GM15510 (cell line): ENCODE results near the gene LZTS2.

Experiments
- POLR2A ChIP-seq: IDR thresholded peaks from 3 replicates; pipeline ENCODE4 v1.6.1; 2011; ENCODE audit warnings: borderline replicate concordance; ENCODE audit not compliant: insufficient read length; ENCODE audit errors: extremely low read depth

Gene LZTS2

GRCh38 chr10:100972115-100972903 is 27.3 kb upstream of the LZTS2 start:
- TF ChIP-seq POLR2A, result no peak

- TF ChIP-seq POLR2A, result no peak
These were observed 26.6 kb upstream of the LZTS2 start for GRCh38 chr10:100972904-100973535.

GRCh38 chr10:100976906-100977305 is 22.7 kb upstream of the LZTS2 start:
- no peak for TF ChIP-seq POLR2A

- TF ChIP-seq POLR2A, result no peak
These were observed 22.2 kb upstream of the LZTS2 start for GRCh38 chr10:100977436-100977835.

- no peak for TF ChIP-seq POLR2A
These were observed 21.3 kb upstream of the LZTS2 start for GRCh38 chr10:100978121-100978900.

- no peak for TF ChIP-seq POLR2A
These were observed 20.8 kb upstream of the LZTS2 start for GRCh38 chr10:100978901-100979195.

- no peak for TF ChIP-seq POLR2A
These were observed 19.8 kb upstream of the LZTS2 start for GRCh38 chr10:100979791-100980272.

- no peak for TF ChIP-seq POLR2A
These were observed 19.3 kb upstream of the LZTS2 start for GRCh38 chr10:100980311-100980710.

- TF ChIP-seq POLR2A, result no peak
These were observed 18.9 kb upstream of the LZTS2 start for GRCh38 chr10:100980711-100981110.

GRCh38 chr10:100981178-100981772 is 18.3 kb upstream of the LZTS2 start:
- no peak for TF ChIP-seq POLR2A

GRCh38 chr10:100982916-100983830 is 16.4 kb upstream of the LZTS2 start:
- TF ChIP-seq POLR2A, result no peak

- TF ChIP-seq POLR2A, result no peak
These were observed 15.5 kb upstream of the LZTS2 start for GRCh38 chr10:100983868-100984671.

- no peak for TF ChIP-seq POLR2A
These were observed 14.9 kb upstream of the LZTS2 start for GRCh38 chr10:100984672-100985177.
